ENCODE results near the gene DAW1. TPM values are rescaled to one million over a fixed set of nuclear protein-coding genes. Genes with fewer than 3 reads are reported as not detected.

Gene DAW1
- total RNA-seq, result 1.5 and 2.7 TPM in 2 replicates

GRCh38 chr2:227871375-227871791, at the start of gene DAW1:
TSS of gene DAW1 (plus strand) at chr2:227871631. CDS start at chr2:227871690, 59 bp downstream.

Small RNA genes within 50 kb of the gene (small RNA-seq; reads per million reads assigned to genes)
- gene RF00402 (ENCODE audit: low replicate concordance), result not detected

Other genes starting within 250 kb of the DAW1 start
- not detected in 2 replicates for gene SCYGR5, start 204.8 kb upstream of the DAW1 start, total RNA-seq
- 0.14 and 2.4 TPM in 2 replicates for gene SLC19A3, start 153.6 kb upstream of the DAW1 start, total RNA-seq
- not detected in 2 replicates for gene SCYGR6, start 146.9 kb upstream of the DAW1 start, total RNA-seq
- gene SCYGR7, start 143.3 kb upstream of the DAW1 start, total RNA-seq, result not detected in 2 replicates
- gene SCYGR8, start 125.7 kb upstream of the DAW1 start, total RNA-seq, result not detected in 2 replicates
- 1.1 and 8.1 TPM in 2 replicates for gene CCL20, start 57.8 kb upstream of the DAW1 start, total RNA-seq

All from placental pericyte (primary cell).